ENCODE results near the gene TNFRSF1B. TPM values are rescaled to one million over a fixed set of nuclear protein-coding genes. Genes with fewer than 3 reads are reported as not detected.

Gene TNFRSF1B
- total RNA-seq, 1 donor from 2014 or later, result 9.9 TPM

GRCh38 chr1:12174924-12175810 is 8.4 kb downstream of the TNFRSF1B start:
- H3K4me3 ChIP-seq (ENCODE audit: low read length in 3 of 3), result no peak overlapping the region
- no peaks in the 10 kb centered on the region for H3K36me3 ChIP-seq (ENCODE audit: control insufficient read depth in 3 of 3, insufficient read depth in 3 of 3, low read length in 3 of 3)
- peak overlapping the region; percentile 76 for H3K27ac ChIP-seq (ENCODE audit: low read depth, low read length)
- H3K9me3 ChIP-seq (ENCODE audit: control insufficient read depth in 3 of 3, low read length in 3 of 3), result no peaks in the 10 kb centered on the region
- H3K27me3 ChIP-seq (ENCODE audit: control insufficient read depth in 3 of 3, insufficient read depth in 3 of 3, low read length in 3 of 3), result no peaks in the 10 kb centered on the region
- peaks cover 60 to 90% (median 74%) of the 10 kb centered on the region in 3 donors for H3K4me1 ChIP-seq (ENCODE audit: control insufficient read depth in 3 of 3, insufficient read depth in 3 of 3, low read length in 3 of 3)
- H3K9ac ChIP-seq (ENCODE audit: low read depth in 1 of 3, low read length in 3 of 3), result peak overlapping the region in 1 of 3 donors; percentile 64

GRCh38 chr1:12176298-12177118 is 9.7 kb downstream of the TNFRSF1B start:
- H3K4me3 ChIP-seq (ENCODE audit: low read length in 3 of 3), result no peak overlapping the region
- H3K27me3 ChIP-seq (ENCODE audit: control insufficient read depth in 3 of 3, insufficient read depth in 3 of 3, low read length in 3 of 3), result no peaks in the 10 kb centered on the region
- no peaks in the 10 kb centered on the region for H3K36me3 ChIP-seq (ENCODE audit: control insufficient read depth in 3 of 3, insufficient read depth in 3 of 3, low read length in 3 of 3)
- peaks cover 57 to 94% (median 79%) of the 10 kb centered on the region in 3 donors for H3K4me1 ChIP-seq (ENCODE audit: control insufficient read depth in 3 of 3, insufficient read depth in 3 of 3, low read length in 3 of 3)
- no peak overlapping the region for H3K9ac ChIP-seq (ENCODE audit: low read depth in 1 of 3, low read length in 3 of 3)
- H3K27ac ChIP-seq (ENCODE audit: low read depth, low read length), result peak overlapping the region; percentile 84
- H3K9me3 ChIP-seq (ENCODE audit: control insufficient read depth in 3 of 3, low read length in 3 of 3), result no peaks in the 10 kb centered on the region

GRCh38 chr1:12177156-12177998 is 10.6 kb downstream of the TNFRSF1B start:
- H3K36me3 ChIP-seq (ENCODE audit: control insufficient read depth in 3 of 3, insufficient read depth in 3 of 3, low read length in 3 of 3), result no peaks in the 10 kb centered on the region
- H3K4me3 ChIP-seq (ENCODE audit: low read length in 3 of 3), result no peak overlapping the region
- no peaks in the 10 kb centered on the region for H3K9me3 ChIP-seq (ENCODE audit: control insufficient read depth in 3 of 3, low read length in 3 of 3)
- peaks cover 60 to 93% (median 81%) of the 10 kb centered on the region in 3 donors for H3K4me1 ChIP-seq (ENCODE audit: control insufficient read depth in 3 of 3, insufficient read depth in 3 of 3, low read length in 3 of 3)
- peak overlapping the region; percentile 84 for H3K27ac ChIP-seq (ENCODE audit: low read depth, low read length)
- H3K27me3 ChIP-seq (ENCODE audit: control insufficient read depth in 3 of 3, insufficient read depth in 3 of 3, low read length in 3 of 3), result no peaks in the 10 kb centered on the region
- H3K9ac ChIP-seq (ENCODE audit: low read depth in 1 of 3, low read length in 3 of 3), result no peak overlapping the region

- Histone ChIP-seq H3K4me1 (ENCODE audit: control insufficient read depth in 3 of 3, insufficient read depth in 3 of 3, low read length in 3 of 3) (peaks cover 57 to 92% (median 81%) of the 10 kb centered on the region in 3 donors), H3K4me3 (ENCODE audit: low read length in 3 of 3) (no peak overlapping the region), H3K36me3 (ENCODE audit: control insufficient read depth in 3 of 3, insufficient read depth in 3 of 3, low read length in 3 of 3) (no peaks in the 10 kb centered on the region), H3K27ac (ENCODE audit: low read depth, low read length) (peak overlapping the region; percentile 84), H3K9ac (ENCODE audit: low read depth in 1 of 3, low read length in 3 of 3) (no peak overlapping the region), H3K27me3 (ENCODE audit: control insufficient read depth in 3 of 3, insufficient read depth in 3 of 3, low read length in 3 of 3) (no peaks in the 10 kb centered on the region), H3K9me3 (ENCODE audit: control insufficient read depth in 3 of 3, low read length in 3 of 3) (no peaks in the 10 kb centered on the region)
These were observed 11.2 kb downstream of the TNFRSF1B start for GRCh38 chr1:12177999-12178441.

GRCh38 chr1:12178511-12178910 is 11.7 kb downstream of the TNFRSF1B start:
- Histone ChIP-seq H3K9me3 (ENCODE audit: control insufficient read depth in 3 of 3, low read length in 3 of 3) (no peaks in the 10 kb centered on the region), H3K4me3 (ENCODE audit: low read length in 3 of 3) (no peak overlapping the region), H3K36me3 (ENCODE audit: control insufficient read depth in 3 of 3, insufficient read depth in 3 of 3, low read length in 3 of 3) (no peaks in the 10 kb centered on the region), H3K9ac (ENCODE audit: low read depth in 1 of 3, low read length in 3 of 3) (peak overlapping the region in 2 of 3 donors; percentile 0 to 25), H3K4me1 (ENCODE audit: control insufficient read depth in 3 of 3, insufficient read depth in 3 of 3, low read length in 3 of 3) (peaks cover 53 to 88% (median 78%) of the 10 kb centered on the region in 3 donors), H3K27me3 (ENCODE audit: control insufficient read depth in 3 of 3, insufficient read depth in 3 of 3, low read length in 3 of 3) (no peaks in the 10 kb centered on the region), H3K27ac (ENCODE audit: low read depth, low read length) (peak overlapping the region; percentile 84)

- H3K4me1 ChIP-seq (ENCODE audit: control insufficient read depth in 3 of 3, insufficient read depth in 3 of 3, low read length in 3 of 3), result peaks cover 52 to 82% (median 78%) of the 10 kb centered on the region in 3 donors
- H3K27ac ChIP-seq (ENCODE audit: low read depth, low read length), result peak overlapping the region; percentile 84
These were observed 12.3 kb downstream of the TNFRSF1B start for GRCh38 chr1:12179111-12179519.

GRCh38 chr1:12179676-12180075 is 12.9 kb downstream of the TNFRSF1B start:
- Histone ChIP-seq H3K27ac (ENCODE audit: low read depth, low read length) (peak overlapping the region; percentile 84), H3K27me3 (ENCODE audit: control insufficient read depth in 3 of 3, insufficient read depth in 3 of 3, low read length in 3 of 3) (no peaks in the 10 kb centered on the region), H3K4me1 (ENCODE audit: control insufficient read depth in 3 of 3, insufficient read depth in 3 of 3, low read length in 3 of 3) (peaks cover 53 to 82% (median 81%) of the 10 kb centered on the region in 3 donors), H3K9ac (ENCODE audit: low read depth in 1 of 3, low read length in 3 of 3) (peak overlapping the region in 1 of 3 donors; percentile 54), H3K36me3 (ENCODE audit: control insufficient read depth in 3 of 3, insufficient read depth in 3 of 3, low read length in 3 of 3) (no peaks in the 10 kb centered on the region), H3K4me3 (ENCODE audit: low read length in 3 of 3) (no peak overlapping the region), H3K9me3 (ENCODE audit: control insufficient read depth in 3 of 3, low read length in 3 of 3) (no peaks in the 10 kb centered on the region)

More at GRCh38 chr1:12179111-12179519, 12.3 kb downstream of the TNFRSF1B start:
- Histone ChIP-seq H3K4me3 (ENCODE audit: low read length in 3 of 3) (no peak overlapping the region), H3K27me3 (ENCODE audit: control insufficient read depth in 3 of 3, insufficient read depth in 3 of 3, low read length in 3 of 3) (no peaks in the 10 kb centered on the region), H3K9me3 (ENCODE audit: control insufficient read depth in 3 of 3, low read length in 3 of 3) (no peaks in the 10 kb centered on the region), H3K36me3 (ENCODE audit: control insufficient read depth in 3 of 3, insufficient read depth in 3 of 3, low read length in 3 of 3) (no peaks in the 10 kb centered on the region), H3K9ac (ENCODE audit: low read depth in 1 of 3, low read length in 3 of 3) (peak overlapping the region in 2 of 3 donors; percentile 0 to 25)

GRCh38 chr1:12180315-12180714 is 13.5 kb downstream of the TNFRSF1B start:
- Histone ChIP-seq H3K4me1 (ENCODE audit: control insufficient read depth in 3 of 3, insufficient read depth in 3 of 3, low read length in 3 of 3) (peaks cover 53 to 82% (median 81%) of the 10 kb centered on the region in 3 donors), H3K9ac (ENCODE audit: low read depth in 1 of 3, low read length in 3 of 3) (peak overlapping the region in 2 of 3 donors; percentile 50 to 69), H3K9me3 (ENCODE audit: control insufficient read depth in 3 of 3, low read length in 3 of 3) (no peaks in the 10 kb centered on the region), H3K36me3 (ENCODE audit: control insufficient read depth in 3 of 3, insufficient read depth in 3 of 3, low read length in 3 of 3) (no peaks in the 10 kb centered on the region), H3K27ac (ENCODE audit: low read depth, low read length) (peak overlapping the region; percentile 84), H3K4me3 (ENCODE audit: low read length in 3 of 3) (peak overlapping the region in 2 of 3 donors; percentile 22 to 26), H3K27me3 (ENCODE audit: control insufficient read depth in 3 of 3, insufficient read depth in 3 of 3, low read length in 3 of 3) (no peaks in the 10 kb centered on the region)

- no peaks in the 10 kb centered on the region for H3K27me3 ChIP-seq (ENCODE audit: control insufficient read depth in 3 of 3, insufficient read depth in 3 of 3, low read length in 3 of 3)
- no peaks in the 10 kb centered on the region for H3K9me3 ChIP-seq (ENCODE audit: control insufficient read depth in 3 of 3, low read length in 3 of 3)
- no peaks in the 10 kb centered on the region for H3K36me3 ChIP-seq (ENCODE audit: control insufficient read depth in 3 of 3, insufficient read depth in 3 of 3, low read length in 3 of 3)
- H3K4me3 ChIP-seq (ENCODE audit: low read length in 3 of 3), result peak overlapping the region in 2 of 3 donors; percentile 22 to 26
- peaks cover 55 to 84% (median 83%) of the 10 kb centered on the region in 3 donors for H3K4me1 ChIP-seq (ENCODE audit: control insufficient read depth in 3 of 3, insufficient read depth in 3 of 3, low read length in 3 of 3)
- H3K27ac ChIP-seq (ENCODE audit: low read depth, low read length), result peak overlapping the region; percentile 84
- peak overlapping the region in 2 of 3 donors; percentile 50 to 69 for H3K9ac ChIP-seq (ENCODE audit: low read depth in 1 of 3, low read length in 3 of 3)
These were observed 14.1 kb downstream of the TNFRSF1B start for GRCh38 chr1:12180903-12181302.
